Tibial nerve (tissue), 4 donors: ENCODE results near the gene PMM2. TPM values are rescaled to one million over a fixed set of nuclear protein-coding genes. Genes with fewer than 3 reads are reported as not detected.

ENCODE experiments used
- DNase-seq, 2 donors: peaks; one replicate each; pipeline ENCODE4 v3.0.0-alpha.2; 2019; ENCODE audit warnings: low spot score in 2 of 2
- H3K27ac ChIP-seq, 4 donors: fragments of 200-600 bp; sonication (generic) in 3 of 4; one replicate each; pipeline ENCODE4 v1.5.1; 2017 to 2019; ENCODE audit warnings: mild to moderate bottlenecking in 1 of 4
- H3K27me3 ChIP-seq, 2 donors: fragments of 200-600 bp; sonication (generic) in 1 of 2; one replicate each; pipeline versions ENCODE4 v1.5.1 to v1.6.0; 2017 to 2019
- H3K36me3 ChIP-seq, 3 donors: fragments of 200-600 bp; sonication (generic); one replicate each; pipeline ENCODE4 v1.5.1; 2018 to 2019
- H3K4me1 ChIP-seq, 4 donors: fragments of 200-600 bp; sonication (generic) in 3 of 4; one replicate each; pipeline ENCODE4 v1.5.1; 2017 to 2019
- H3K4me3 ChIP-seq, 4 donors: fragments of 200-600 bp; sonication (generic) in 3 of 4; one replicate each; pipeline ENCODE4 v1.5.1; 2017 to 2019; ENCODE audit warnings: mild to moderate bottlenecking in 1 of 4, moderate library complexity in 1 of 4
- H3K9me3 ChIP-seq, 4 donors: fragments of 200-600 bp; sonication (generic) in 3 of 4; one replicate each; pipeline ENCODE4 v1.5.1; 2017 to 2019
- EP300 ChIP-seq, 2 donors: sonication (generic); formaldehyde crosslinking; IDR thresholded peaks; one replicate each; pipeline ENCODE4 v1.6.1; 2017; ENCODE audit warnings: antibody characterized with exemption in 2 of 2, mild to moderate bottlenecking in 1 of 2
- POLR2A ChIP-seq, 2 donors: fragments of 450-650 bp; IDR thresholded peaks; one replicate each; pipeline ENCODE4 v1.6.1; 2017; ENCODE audit warnings: antibody characterized with exemption in 2 of 2, mild to moderate bottlenecking in 2 of 2, moderate library complexity in 2 of 2
- WGBS, 2 donors: methylation state at CpG; one replicate each; pipeline ENCODE4 v1.1.5; 2018; 5-methylcytosine and 5-hydroxymethylcytosine counted together
- total RNA-seq, 4 donors: library from RNA; depleted of rRNA; stranded (reverse); fragments of >200 nt; gene quantifications; one replicate each; pipeline ENCODE4 v1.1.0, GENCODE V29; 2016
- TF ChIP-seq, protein P1 (sequence below), 5 experiments: fragments of 200-600 bp in 3 of 5; fragments of 450-650 bp in 2 of 5; sonication (generic) in 3 of 5; IDR thresholded peaks; one replicate each; pipeline ENCODE4 v1.5.1; 2016 to 2019; ENCODE audit warnings: antibody characterized with exemption in 5 of 5, mild to moderate bottlenecking in 3 of 5, moderate library complexity in 2 of 5

The PMM2 gene
- total RNA-seq, 4 donors from 2014 or later, result 37.6 to 73.8 (median 52.7) TPM

GRCh38 chr16:8808009-8808408 lies 10.4 kb downstream of the PMM2 start:
- H3K4me1 ChIP-seq, result no peaks in the 10 kb centered on the region
- DNase-seq, result no peak
- TF ChIP-seq, protein P1, sequence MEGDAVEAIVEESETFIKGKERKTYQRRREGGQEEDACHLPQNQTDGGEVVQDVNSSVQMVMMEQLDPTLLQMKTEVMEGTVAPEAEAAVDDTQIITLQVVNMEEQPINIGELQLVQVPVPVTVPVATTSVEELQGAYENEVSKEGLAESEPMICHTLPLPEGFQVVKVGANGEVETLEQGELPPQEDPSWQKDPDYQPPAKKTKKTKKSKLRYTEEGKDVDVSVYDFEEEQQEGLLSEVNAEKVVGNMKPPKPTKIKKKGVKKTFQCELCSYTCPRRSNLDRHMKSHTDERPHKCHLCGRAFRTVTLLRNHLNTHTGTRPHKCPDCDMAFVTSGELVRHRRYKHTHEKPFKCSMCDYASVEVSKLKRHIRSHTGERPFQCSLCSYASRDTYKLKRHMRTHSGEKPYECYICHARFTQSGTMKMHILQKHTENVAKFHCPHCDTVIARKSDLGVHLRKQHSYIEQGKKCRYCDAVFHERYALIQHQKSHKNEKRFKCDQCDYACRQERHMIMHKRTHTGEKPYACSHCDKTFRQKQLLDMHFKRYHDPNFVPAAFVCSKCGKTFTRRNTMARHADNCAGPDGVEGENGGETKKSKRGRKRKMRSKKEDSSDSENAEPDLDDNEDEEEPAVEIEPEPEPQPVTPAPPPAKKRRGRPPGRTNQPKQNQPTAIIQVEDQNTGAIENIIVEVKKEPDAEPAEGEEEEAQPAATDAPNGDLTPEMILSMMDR (IDR thresholded peaks at IDR 0.05), result no peak
- no peak for TF ChIP-seq POLR2A (IDR thresholded peaks at IDR 0.05)
- TF ChIP-seq EP300 (IDR thresholded peaks at IDR 0.05), result no peak
- peaks cover 4 to 97% (median 29%) of the 10 kb centered on the region in 3 donors for H3K36me3 ChIP-seq
- no peak overlapping the region for H3K4me3 ChIP-seq
- H3K27me3 ChIP-seq, result no peaks in the 10 kb centered on the region
- H3K27ac ChIP-seq, result no peak overlapping the region
- H3K9me3 ChIP-seq, result no peaks in the 10 kb centered on the region
- WGBS, 2 donors, result 91 to 93% methylated on average over 3 of the region's 3 CpGs

DNA sequence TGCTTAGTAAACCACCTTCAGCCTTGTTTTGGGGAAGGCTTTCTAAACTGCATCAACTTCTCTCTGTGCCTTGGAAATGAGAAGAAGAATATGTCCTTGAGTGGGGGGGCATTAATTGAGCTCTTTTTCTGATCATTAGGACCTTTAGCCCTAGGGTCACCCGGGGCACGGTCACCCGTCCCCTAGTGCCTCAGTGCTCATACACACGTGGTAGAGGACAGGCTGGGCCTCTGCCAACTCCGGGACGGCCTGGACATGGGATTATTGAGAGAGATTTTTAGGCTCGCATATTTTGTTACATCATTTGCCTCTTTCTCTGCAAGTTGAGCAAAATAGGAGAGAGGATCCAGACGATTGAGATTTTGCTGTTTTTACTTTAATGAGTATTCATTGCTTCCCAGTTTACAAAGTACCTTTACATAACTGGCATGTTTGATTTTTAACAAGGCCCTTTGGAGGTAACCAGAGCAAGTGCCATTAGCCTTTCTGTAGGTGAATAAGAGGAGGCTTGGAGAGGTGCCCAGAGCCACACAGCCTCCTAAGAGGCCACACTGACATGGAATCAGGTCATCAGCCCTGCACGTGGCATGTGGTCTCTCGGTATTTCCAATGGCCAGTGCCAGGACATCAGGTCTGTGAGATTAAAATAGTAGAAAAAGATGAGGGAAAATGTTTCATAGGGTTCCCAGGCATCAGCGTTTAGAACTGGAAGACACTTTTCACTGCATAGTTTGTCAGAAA lies 11.1 kb downstream of the PMM2 start:
- TF ChIP-seq POLR2A (IDR thresholded peaks at IDR 0.05), result no peak
- no peak for TF ChIP-seq EP300 (IDR thresholded peaks at IDR 0.05)
- TF ChIP-seq, protein P1 (IDR thresholded peaks at IDR 0.05), result no peak
- DNase-seq, result no peak
- no peaks in the 10 kb centered on the region for H3K9me3 ChIP-seq
- H3K27ac ChIP-seq, result no peak overlapping the region
- H3K36me3 ChIP-seq, result peaks cover 2 to 97% (median 30%) of the 10 kb centered on the region in 3 donors
- 62 to 63% methylated on average over 11 of the region's 11 CpGs for WGBS, 2 donors
- H3K4me1 ChIP-seq, result no peaks in the 10 kb centered on the region
- no peaks in the 10 kb centered on the region for H3K27me3 ChIP-seq
- no peak overlapping the region for H3K4me3 ChIP-seq

- no peak overlapping the region for H3K4me3 ChIP-seq
- H3K4me1 ChIP-seq, result peaks cover 0 to 6% (median 0%) of the 10 kb centered on the region in 4 donors
- no peak overlapping the region for H3K27ac ChIP-seq
- no peaks in the 10 kb centered on the region for H3K9me3 ChIP-seq
- peaks cover 2 to 100% (median 35%) of the 10 kb centered on the region in 3 donors for H3K36me3 ChIP-seq
- H3K27me3 ChIP-seq, result no peaks in the 10 kb centered on the region
- no peak for DNase-seq
- TF ChIP-seq EP300 (IDR thresholded peaks at IDR 0.05) (no peak), POLR2A (IDR thresholded peaks at IDR 0.05) (no peak)
- TF ChIP-seq, protein P1 (IDR thresholded peaks at IDR 0.05), result no peak
- 75 to 80% methylated on average over 12 of the region's 12 CpGs for WGBS, 2 donors
These were observed 14.7 kb downstream of the PMM2 start for GRCh38 chr16:8812162-8812843.

GRCh38 chr16:8814095-8814806 lies 16.6 kb downstream of the PMM2 start:
- peaks cover 2 to 100% (median 36%) of the 10 kb centered on the region in 3 donors for H3K36me3 ChIP-seq
- TF ChIP-seq EP300 (IDR thresholded peaks at IDR 0.05) (no peak), POLR2A (IDR thresholded peaks at IDR 0.05) (no peak)
- TF ChIP-seq, protein P1 (IDR thresholded peaks at IDR 0.05), result no peak
- no peaks in the 10 kb centered on the region for H3K9me3 ChIP-seq
- H3K4me3 ChIP-seq, result no peak overlapping the region
- H3K4me1 ChIP-seq, result peaks cover 0 to 8% (median 0%) of the 10 kb centered on the region in 4 donors
- DNase-seq, result no peak
- no peaks in the 10 kb centered on the region for H3K27me3 ChIP-seq
- H3K27ac ChIP-seq, result no peak overlapping the region
- WGBS, 2 donors, result 93 to 94% methylated on average over 14 of the region's 14 CpGs
